HT1080 (cell line): Measurements from ENCODE around the gene MASP2. TPM values are rescaled to one million over a fixed set of nuclear protein-coding genes. Genes with fewer than 3 reads are reported as not detected.
"Not testable (repeated sequence)": the region's sequence is repeated elsewhere in the genome, so short reads cannot be mapped to it uniquely, and the experiment has no call there.

Source experiments
- DNase-seq: peaks from one replicate; pipeline ENCODE4 v3.0.0-alpha.2; 2015; ENCODE audit warnings: low read depth
- total RNA-seq: library from RNA; depleted of rRNA; stranded (reverse); fragments of >200 nt; shearing (Covaris generic); gene quantifications from 2 replicates; pipeline ENCODE4 v1.2.3, GENCODE V29; 2014

The MASP2 gene
- total RNA-seq, 1 experiment from 2014 or later = not detected

- DNase-seq = no peak
Measured at GRCh38 chr1:11039351-11040104, 7.5 kb downstream of the MASP2 start.

GRCh38 chr1:11037740-11038182, 9.3 kb downstream of the MASP2 start:
- peak; percentile 76 for DNase-seq

DNA sequence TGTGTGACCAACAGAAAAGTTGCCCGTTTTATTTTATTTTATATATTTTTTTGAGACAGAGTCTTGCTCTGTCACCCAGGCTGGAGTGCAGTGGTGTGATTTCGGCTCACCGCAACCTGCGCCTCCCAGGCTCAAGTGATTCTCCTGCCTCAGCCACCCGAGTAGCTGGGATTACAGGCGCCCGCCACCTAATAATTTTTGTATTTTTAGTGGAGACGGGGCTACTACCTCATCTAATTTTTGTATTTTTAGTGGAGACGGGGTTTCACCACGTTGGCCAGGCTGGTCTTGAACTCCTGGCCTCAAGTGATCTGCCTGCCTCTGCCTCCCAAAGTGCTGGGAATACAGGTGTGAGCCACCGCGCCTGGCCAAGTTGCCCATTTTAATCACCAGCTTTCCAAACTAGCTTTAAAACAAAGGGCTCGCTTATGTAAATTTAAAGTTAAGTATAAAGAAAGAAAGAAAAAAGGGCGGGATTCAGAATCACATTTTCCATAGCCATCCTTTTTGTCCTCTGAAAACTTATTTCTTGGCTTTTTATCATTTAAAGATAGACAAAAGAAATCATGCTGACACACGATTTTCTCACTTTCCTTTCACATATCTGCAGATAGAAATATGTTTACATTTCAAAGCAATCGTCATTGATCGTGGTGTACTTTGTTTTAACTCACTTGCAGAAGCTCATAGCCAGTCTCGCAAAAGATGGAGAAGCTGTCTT, 9.9 kb downstream of the MASP2 start:
- not testable (repeated sequence) for DNase-seq

DNA sequence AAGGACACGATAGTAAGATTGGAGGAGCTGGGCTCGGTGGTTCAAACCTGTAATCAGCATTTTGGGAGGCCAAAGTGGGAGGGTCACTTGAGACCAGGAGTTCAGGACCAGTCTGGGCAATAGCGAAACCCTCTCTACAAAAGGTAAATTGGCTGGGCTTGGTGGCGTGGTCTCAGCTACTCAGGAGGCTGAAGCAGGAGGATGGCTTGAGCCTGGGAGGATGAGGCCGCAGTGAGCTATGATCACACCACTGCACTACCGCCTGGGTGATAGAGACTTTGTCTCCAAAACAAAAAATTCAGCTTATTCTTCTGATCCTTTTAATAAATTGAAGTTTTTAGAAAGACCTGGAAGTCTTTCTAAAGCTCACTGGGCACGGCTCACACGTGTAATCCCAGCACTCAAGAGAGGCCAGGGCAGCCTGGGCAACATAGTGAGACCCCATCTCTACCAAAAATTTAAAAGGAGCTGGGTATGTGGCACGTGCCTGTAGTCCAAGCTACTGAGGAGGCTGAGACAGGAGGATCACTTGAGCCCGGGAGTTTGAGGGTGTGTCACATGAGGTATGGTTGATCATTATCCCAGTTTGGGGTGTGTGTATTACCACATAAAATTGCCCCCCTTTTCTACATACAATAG, 15.3 kb downstream of the MASP2 start:
- no peak for DNase-seq

DNA sequence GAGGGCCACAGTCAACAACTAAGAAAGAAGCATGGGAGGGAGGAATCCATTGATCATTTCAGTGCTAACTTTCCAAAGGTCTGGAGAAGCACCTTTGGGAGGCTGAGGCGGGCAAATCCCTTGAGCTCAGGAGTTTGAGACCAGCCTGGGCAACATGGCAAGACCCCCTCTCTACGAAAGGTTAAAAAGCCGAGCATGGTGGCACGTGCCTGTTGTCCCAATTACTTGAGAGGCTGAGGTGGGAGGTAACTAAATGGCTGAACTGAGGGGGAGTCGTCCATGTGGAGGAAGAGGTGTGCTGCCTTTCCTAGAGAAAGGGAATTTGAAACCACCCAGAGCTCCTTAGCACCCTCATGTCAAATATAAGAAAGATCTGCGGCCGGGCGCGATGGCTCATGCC, 16.2 kb downstream of the MASP2 start:
- DNase-seq = no peak

DNA sequence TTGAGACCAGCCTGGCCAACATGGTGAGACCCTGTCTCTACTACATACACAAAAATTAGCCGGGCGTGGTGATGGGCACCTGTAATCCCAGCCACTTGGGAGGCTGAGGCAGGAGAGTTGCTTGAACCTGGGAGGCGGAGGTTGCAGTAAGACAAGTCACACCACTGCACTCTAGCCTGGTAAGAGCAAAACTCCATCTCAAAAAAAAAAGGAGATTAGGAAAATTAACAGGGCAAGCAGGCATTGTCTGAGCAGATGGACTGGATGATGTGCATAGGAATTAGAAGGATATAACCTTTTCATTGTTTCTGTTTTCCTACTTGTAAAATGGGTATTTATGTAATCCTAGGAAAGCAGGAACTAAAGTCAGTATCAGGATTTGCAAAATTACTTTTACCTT, 19.0 kb downstream of the MASP2 start:
- DNase-seq = no peak

DNA sequence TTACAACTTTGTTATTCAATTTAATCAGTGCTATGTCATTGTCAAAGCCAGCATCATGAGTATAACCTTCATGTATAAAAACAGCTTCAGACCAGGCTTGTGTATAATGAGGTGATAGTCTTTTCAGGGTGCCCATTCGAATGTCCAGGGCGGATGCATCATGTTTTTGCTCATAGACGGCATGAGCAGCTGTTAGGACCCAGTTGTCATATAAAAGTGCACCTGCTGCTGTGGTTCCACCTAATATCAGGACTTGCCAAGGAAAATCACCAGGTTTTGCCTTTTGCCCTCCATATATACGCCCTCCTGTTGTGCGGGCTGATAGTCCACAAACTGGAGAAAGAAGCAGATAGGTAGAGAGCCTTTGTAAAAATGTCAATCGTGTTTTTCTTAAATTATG, 19.7 kb downstream of the MASP2 start:
- no peak for DNase-seq

DNA sequence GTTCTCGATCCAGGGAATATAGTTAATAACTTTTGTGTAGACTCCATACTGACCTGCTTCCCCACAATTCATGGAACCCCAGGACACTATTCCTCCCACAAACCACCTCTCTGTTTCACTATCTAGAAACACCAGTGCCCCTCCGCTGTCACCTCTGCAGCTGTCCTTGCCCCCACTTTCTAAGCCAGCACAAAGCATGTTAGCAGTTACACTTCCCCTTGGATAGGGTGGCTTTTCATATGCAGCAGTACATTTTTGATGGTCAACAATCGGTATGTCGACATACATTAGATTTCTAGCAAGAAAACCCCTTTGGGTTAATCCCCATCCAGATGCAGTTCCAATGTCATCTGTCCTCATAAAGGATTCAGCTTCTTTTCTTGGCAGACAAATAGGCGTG, 20.1 kb downstream of the MASP2 start:
- DNase-seq = no peak

DNA sequence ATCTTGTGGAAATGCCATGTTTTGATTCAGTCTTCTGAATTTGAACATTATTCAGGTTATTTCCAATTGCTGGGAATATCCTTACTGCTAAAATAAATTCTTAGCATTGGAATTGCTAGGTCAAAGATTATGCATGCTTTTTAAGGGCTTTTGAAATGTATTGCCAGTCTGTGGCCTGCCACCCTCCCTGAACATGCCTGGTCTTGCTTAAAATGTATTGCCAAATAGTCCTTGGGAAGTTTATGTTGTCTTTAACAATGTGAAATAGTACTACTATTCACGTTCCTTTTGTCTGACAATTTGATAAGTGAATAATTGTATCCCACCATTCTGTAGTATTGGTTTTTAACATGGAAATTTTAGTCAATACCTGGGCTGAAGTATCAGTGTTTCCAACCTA, 21.0 kb downstream of the MASP2 start:
- no peak for DNase-seq

- DNase-seq = no peak
Measured at GRCh38 chr1:11025618-11026017, 21.4 kb downstream of the MASP2 start.

DNA sequence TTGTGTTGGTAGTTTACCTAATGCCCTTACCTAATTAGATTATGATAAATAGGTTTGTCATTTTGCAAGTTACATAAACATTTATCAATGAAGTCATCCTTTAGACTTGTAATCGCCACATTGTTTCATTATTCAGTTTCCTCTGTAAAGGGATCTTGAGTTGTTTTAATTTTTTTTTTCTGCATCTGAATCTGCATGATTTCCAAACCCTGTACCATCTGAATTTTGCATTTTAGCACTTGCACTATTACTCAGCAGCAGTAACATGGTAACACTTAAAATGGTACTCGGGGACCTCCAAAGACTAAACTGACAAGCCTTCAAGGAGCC, 22.2 kb downstream of the MASP2 start:
- no peak for DNase-seq

DNA sequence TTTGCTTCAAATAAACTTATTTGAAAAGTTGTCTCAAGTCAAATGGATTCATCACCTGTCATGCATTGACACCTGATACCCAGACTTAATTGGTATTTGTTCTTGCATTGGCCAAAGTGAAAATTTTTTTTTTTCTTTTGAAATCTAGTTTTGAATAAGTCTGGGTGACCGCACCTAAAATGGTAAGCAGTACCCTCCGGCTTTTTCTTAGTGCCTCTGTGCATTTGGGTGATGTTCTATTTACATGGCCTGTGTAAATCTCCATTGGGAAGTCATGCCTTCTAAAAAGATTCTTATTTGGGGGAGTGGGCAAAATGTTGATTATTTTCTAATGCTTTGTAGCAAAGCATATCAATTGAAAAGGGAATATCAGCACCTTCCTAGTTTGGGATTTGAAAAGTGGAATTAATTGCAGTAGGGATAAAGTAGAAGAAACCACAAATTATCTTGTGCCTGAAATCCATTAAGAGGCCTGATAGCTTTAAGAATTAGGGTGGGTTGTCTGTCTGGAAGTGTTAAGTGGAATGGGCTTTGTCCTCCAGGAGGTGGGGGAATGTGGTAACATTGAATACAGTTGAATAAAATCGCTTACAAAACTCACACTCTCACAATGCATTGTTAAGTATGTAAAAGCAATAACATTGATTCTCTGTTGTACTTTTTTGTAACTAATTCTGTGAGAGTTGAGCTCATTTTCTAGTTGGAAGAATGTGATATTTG, 22.7 kb downstream of the MASP2 start:
- no peak for DNase-seq

- DNase-seq = no peak
Measured at GRCh38 chr1:11023201-11023600, 23.8 kb downstream of the MASP2 start.

DNA sequence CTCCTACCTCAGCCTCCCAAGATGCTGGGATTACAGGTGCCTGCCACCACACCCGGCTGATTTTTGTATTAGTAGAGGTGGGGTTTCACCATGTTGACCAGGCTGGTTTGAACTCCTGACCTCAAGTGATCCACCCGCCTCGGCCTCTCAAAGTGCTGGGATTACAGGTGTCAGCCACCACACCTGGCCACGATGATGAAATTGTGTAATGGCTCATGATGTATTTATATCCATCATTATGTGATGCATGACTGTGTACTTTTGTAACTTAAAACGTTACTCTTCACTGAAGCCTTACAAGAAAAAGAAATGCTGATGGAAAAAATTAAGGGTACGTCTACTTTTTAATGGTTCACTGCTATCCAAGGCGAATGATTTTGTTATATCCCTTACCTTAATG, 27.1 kb downstream of the MASP2 start:
- DNase-seq = no peak

GRCh38 chr1:11019358-11019757, 27.7 kb downstream of the MASP2 start:
- not testable (repeated sequence) for DNase-seq

GRCh38 chr1:11013160-11013531, 33.9 kb downstream of the MASP2 start:
- no peak for DNase-seq

GRCh38 chr1:11012260-11013159, 34.5 kb downstream of the MASP2 start, which contains the start of gene TARDBP:
TARDBP (plus strand) TSS chr1:11012654; CDS start chr1:11013728, 1,074 bp downstream.
- DNase-seq = peak; percentile 80

DNA sequence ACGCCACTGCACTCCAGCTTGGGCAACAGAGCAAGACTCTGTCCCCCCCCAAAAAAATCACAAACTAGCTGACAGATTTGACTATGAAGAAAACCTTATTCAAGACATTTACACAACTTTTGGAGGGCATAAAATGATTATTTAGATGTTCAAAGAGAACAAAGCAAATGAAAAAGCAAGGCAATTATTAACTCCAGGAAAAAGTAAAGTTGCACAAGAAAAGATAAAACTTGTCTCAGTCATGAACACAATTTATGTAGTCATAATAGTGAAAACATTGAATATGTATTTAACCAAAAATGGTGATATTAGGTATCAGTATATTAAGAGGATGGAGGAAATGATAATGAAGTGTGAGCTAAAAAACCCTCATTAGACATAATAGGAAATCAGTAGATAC, 46.5 kb downstream of the MASP2 start:
- no peak for DNase-seq

GRCh38 chr1:10996100-10996499, 50.9 kb downstream of the MASP2 start:
- no peak for DNase-seq

DNA sequence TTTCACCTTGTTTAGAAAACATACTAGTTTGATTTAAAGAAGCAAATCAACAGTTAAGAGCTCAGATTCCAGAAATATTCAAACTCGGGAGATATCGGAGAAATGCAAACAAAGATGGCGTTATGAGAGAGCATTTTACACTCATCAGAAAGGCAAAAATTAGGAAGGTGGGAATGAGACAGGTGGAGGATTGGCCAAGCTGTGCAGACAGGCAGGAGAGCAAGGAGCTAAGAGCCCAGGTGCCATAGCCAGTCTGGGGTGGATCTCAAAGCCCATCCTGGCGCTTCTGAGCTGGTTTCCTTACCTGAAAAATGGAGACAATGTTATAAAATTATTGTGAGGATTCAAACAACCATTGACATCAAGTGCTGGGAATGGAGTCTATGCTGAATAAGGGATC, 54.2 kb downstream of the MASP2 start:
- DNase-seq = no peak

GRCh38 chr1:10992004-10992403, 55.0 kb downstream of the MASP2 start:
- DNase-seq = not testable (repeated sequence)
